Neural progenitor cell (in vitro differentiated cells): ENCODE measurements around the gene PPP2R3A. TPM values are rescaled to one million over a fixed set of nuclear protein-coding genes. Genes with fewer than 3 reads are reported as not detected.
A peak's percentile ranks its signal among the peaks of the same experiment; 100 is the strongest.

ENCODE experiments used
- DNase-seq: peaks from one replicate; pipeline ENCODE4 v3.0.0-alpha.2; 2016; ENCODE audit warnings: low spot score
- H2AFZ ChIP-seq: fragments of 200-600 bp; sonication (generic); replicated peaks from 2 replicates; pipeline ENCODE4 v1.6.1; 2016; ENCODE audit warnings: antibody characterized with exemption
- H3F3A ChIP-seq: fragments of 200-600 bp; sonication (generic); 2 replicates; pipeline ENCODE4 v1.6.1; 2016; ENCODE audit warnings: antibody characterized with exemption, low read depth
- H3K27ac ChIP-seq: fragments of 200-600 bp; sonication (generic); 2 replicates; pipeline ENCODE4 v1.5.1; 2016; ENCODE audit warnings: mild to moderate bottlenecking
- H3K27me3 ChIP-seq: fragments of 200-600 bp; sonication (generic); 2 replicates; pipeline ENCODE4 v1.6.1; 2016; ENCODE audit warnings: mild to moderate bottlenecking, moderate library complexity
- H3K36me3 ChIP-seq: fragments of 200-600 bp; sonication (generic); 2 replicates; pipeline ENCODE4 v1.5.1; 2016
- H3K4me1 ChIP-seq: fragments of 200-600 bp; sonication (generic); 2 replicates; pipeline ENCODE4 v1.6.1; 2016; ENCODE audit warnings: mixed run types
- H3K4me2 ChIP-seq: fragments of 200-600 bp; sonication (generic); 2 replicates; pipeline ENCODE4 v1.6.1; 2016
- H3K4me3 ChIP-seq: fragments of 200-600 bp; sonication (generic); 2 replicates; pipeline ENCODE4 v1.5.1; 2016
- H3K79me2 ChIP-seq: fragments of 200-600 bp; sonication (generic); 2 replicates; pipeline ENCODE4 v1.6.1; 2016; ENCODE audit warnings: low read depth
- H3K9ac ChIP-seq: fragments of 200-600 bp; sonication (generic); 2 replicates; pipeline ENCODE4 v1.6.1; 2016
- H3K9me3 ChIP-seq: fragments of 200-600 bp; sonication (generic); 2 replicates; pipeline ENCODE4 v1.5.1; 2016; ENCODE audit warnings: low read depth
- H4K20me1 ChIP-seq: fragments of 200-600 bp; sonication (generic); 2 replicates; pipeline ENCODE4 v1.6.1; 2016; ENCODE audit warnings: low read depth
- H3K27ac Mint-ChIP-seq: 3 replicates; pipeline ENCODE4 v1.8.0; 2021; ENCODE audit warnings: mixed read lengths
- H3K27me3 Mint-ChIP-seq: 2 replicates; pipeline ENCODE4 v1.8.0; 2022; ENCODE audit warnings: low read depth, mild to moderate bottlenecking, inconsistent platforms, moderate library complexity, mixed read lengths; ENCODE audit not compliant: insufficient read depth
- H3K36me3 Mint-ChIP-seq: 3 replicates; pipeline ENCODE4 v1.8.0; 2021; ENCODE audit warnings: mixed read lengths
- H3K4me1 Mint-ChIP-seq: 3 replicates; pipeline ENCODE4 v1.8.0; 2021; ENCODE audit warnings: mixed read lengths
- H3K4me3 Mint-ChIP-seq: 3 replicates; pipeline ENCODE4 v1.8.0; 2021; ENCODE audit warnings: mild to moderate bottlenecking, moderate library complexity, mixed read lengths
- H3K9me3 Mint-ChIP-seq: 3 replicates; pipeline ENCODE4 v1.8.0; 2020; ENCODE audit warnings: mixed read lengths
- CTCF ChIP-seq: fragments of 200-600 bp; sonication (generic); IDR thresholded peaks from 2 replicates; pipeline ENCODE4 v1.5.1; 2017; ENCODE audit warnings: antibody characterized with exemption, mild to moderate bottlenecking
- EZH2 ChIP-seq: fragments of 200-600 bp; sonication (generic); IDR thresholded peaks from 2 replicates; pipeline ENCODE4 v1.6.1; 2017; ENCODE audit warnings: antibody characterized with exemption, mild to moderate bottlenecking, moderate library complexity
- EZH2phosphoT487 ChIP-seq: fragments of 200-600 bp; sonication (generic); IDR thresholded peaks from 2 replicates; pipeline ENCODE4 v1.6.1; 2017; ENCODE audit warnings: antibody characterized with exemption
- total RNA-seq: library from RNA; depleted of rRNA; stranded (reverse); fragments of >200 nt; gene quantifications from 2 replicates; pipeline ENCODE4 v1.2.3, GENCODE V29; 2015; ENCODE audit warnings: low replicate concordance

The PPP2R3A gene
- total RNA-seq, 1 donor from 2014 or later = 41.5 TPM

- H3F3A ChIP-seq = no peaks in the 10 kb centered on the region
- Mint-ChIP-seq H3K4me1 (no peaks in the 10 kb centered on the region), H3K36me3 (peaks cover 40% of the 10 kb centered on the region), H3K27ac (no peak overlapping the region), H3K4me3 (no peak overlapping the region), H3K27me3 (peaks cover 3% of the 10 kb centered on the region), H3K9me3 (no peaks in the 10 kb centered on the region)
- no peaks in the 10 kb centered on the region for H3K36me3 ChIP-seq
- H3K9me3 ChIP-seq = no peaks in the 10 kb centered on the region
- peaks cover 54% of the 10 kb centered on the region for H4K20me1 ChIP-seq
- TF ChIP-seq CTCF (no peak), EZH2phosphoT487 (no peak), EZH2 (no peak)
- no peak overlapping the region for H3K4me2 ChIP-seq
- DNase-seq = no peak
- H3K27me3 ChIP-seq = no peaks in the 10 kb centered on the region
- H3K4me3 ChIP-seq = no peak overlapping the region
- no peak overlapping the region for H3K9ac ChIP-seq
- H2AFZ ChIP-seq = no peak overlapping the region
- no peaks in the 10 kb centered on the region for H3K4me1 ChIP-seq
- no peak overlapping the region for H3K27ac ChIP-seq
- peaks cover 72% of the 10 kb centered on the region for H3K79me2 ChIP-seq
Observed at GRCh38 chr3:136149667-136150066, 184.1 kb downstream of the PPP2R3A start.

GRCh38 chr3:136151219-136151618 lies 185.7 kb downstream of the PPP2R3A start:
- Histone ChIP-seq H4K20me1 (peaks cover 69% of the 10 kb centered on the region), H3K4me2 (no peak overlapping the region), H3K27ac (no peak overlapping the region), H3K27me3 (no peaks in the 10 kb centered on the region), H3F3A (no peaks in the 10 kb centered on the region), H3K79me2 (peaks cover 88% of the 10 kb centered on the region), H3K4me1 (no peaks in the 10 kb centered on the region), H3K4me3 (no peak overlapping the region), H3K9me3 (no peaks in the 10 kb centered on the region), H3K36me3 (no peaks in the 10 kb centered on the region), H2AFZ (no peak overlapping the region), H3K9ac (no peak overlapping the region)
- H3K36me3 Mint-ChIP-seq = peaks cover 29% of the 10 kb centered on the region
- no peak overlapping the region for H3K4me3 Mint-ChIP-seq
- peaks cover 3% of the 10 kb centered on the region for H3K27me3 Mint-ChIP-seq
- no peak for DNase-seq
- no peaks in the 10 kb centered on the region for H3K9me3 Mint-ChIP-seq
- peak overlapping the region; percentile 50 for H3K27ac Mint-ChIP-seq
- TF ChIP-seq EZH2phosphoT487 = no peak
- no peak for TF ChIP-seq EZH2
- TF ChIP-seq CTCF = no peak
- no peaks in the 10 kb centered on the region for H3K4me1 Mint-ChIP-seq

DNA sequence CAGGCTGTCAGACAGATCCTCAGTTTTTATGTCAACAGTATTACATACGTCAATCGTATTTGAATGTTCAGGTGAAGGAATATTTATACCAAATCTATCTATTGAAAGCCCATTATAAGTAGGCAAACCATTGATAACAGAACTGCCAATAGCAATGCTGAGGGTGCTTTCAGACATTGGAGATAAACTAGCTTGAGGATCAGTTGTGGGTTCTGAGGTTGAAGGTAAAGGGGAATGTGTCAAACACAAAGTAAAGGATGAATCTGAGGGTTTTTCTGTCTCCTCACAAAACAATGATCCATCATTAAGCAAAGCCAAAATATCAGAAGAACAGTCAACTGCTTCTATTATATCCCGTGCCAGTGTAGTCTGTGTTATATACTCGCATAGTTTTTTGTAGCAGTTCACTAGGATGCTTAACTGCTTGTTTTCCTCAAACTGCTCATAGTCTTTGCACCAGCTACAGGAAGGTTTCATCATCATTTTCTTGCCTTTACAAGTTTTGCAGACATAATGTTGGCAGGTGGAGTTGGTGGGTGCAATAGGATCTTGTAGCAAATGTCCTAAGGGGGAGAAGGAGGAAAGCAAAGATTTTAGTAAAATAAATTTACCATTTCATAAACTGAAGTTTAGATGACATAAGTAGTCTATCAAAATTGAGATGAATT lies 186.8 kb downstream of the PPP2R3A start:
- H3K36me3 Mint-ChIP-seq = peaks cover 28% of the 10 kb centered on the region
- DNase-seq = no peak
- H3K4me2 ChIP-seq = no peak overlapping the region
- H3K79me2 ChIP-seq = peaks cover 93% of the 10 kb centered on the region
- H3K9ac ChIP-seq = no peak overlapping the region
- peaks cover 72% of the 10 kb centered on the region for H4K20me1 ChIP-seq
- no peaks in the 10 kb centered on the region for H3K4me1 Mint-ChIP-seq
- no peaks in the 10 kb centered on the region for H3K9me3 ChIP-seq
- H3K27ac ChIP-seq = no peak overlapping the region
- no peaks in the 10 kb centered on the region for H3F3A ChIP-seq
- H3K27me3 Mint-ChIP-seq = peaks cover 3% of the 10 kb centered on the region
- H3K36me3 ChIP-seq = no peaks in the 10 kb centered on the region
- H3K9me3 Mint-ChIP-seq = peaks cover 1% of the 10 kb centered on the region
- H2AFZ ChIP-seq = no peak overlapping the region
- no peak overlapping the region for H3K4me3 ChIP-seq
- no peaks in the 10 kb centered on the region for H3K27me3 ChIP-seq
- TF ChIP-seq EZH2 (no peak), CTCF (no peak), EZH2phosphoT487 (no peak)
- H3K4me1 ChIP-seq = no peaks in the 10 kb centered on the region
- no peak overlapping the region for H3K4me3 Mint-ChIP-seq
- H3K27ac Mint-ChIP-seq = no peak overlapping the region
